NCI-H1105 (cell line): Measurements from ENCODE around the gene ITGB1BP1.
"Not testable (repeated sequence)": the region's sequence is repeated elsewhere in the genome, so short reads cannot be mapped to it uniquely, and the experiment has no call there.

Experiments
- DNase-seq: peaks from one replicate; lab custom pipeline; 2025; lab: John Stamatoyannopoulos, UW

Gene ITGB1BP1

DNA sequence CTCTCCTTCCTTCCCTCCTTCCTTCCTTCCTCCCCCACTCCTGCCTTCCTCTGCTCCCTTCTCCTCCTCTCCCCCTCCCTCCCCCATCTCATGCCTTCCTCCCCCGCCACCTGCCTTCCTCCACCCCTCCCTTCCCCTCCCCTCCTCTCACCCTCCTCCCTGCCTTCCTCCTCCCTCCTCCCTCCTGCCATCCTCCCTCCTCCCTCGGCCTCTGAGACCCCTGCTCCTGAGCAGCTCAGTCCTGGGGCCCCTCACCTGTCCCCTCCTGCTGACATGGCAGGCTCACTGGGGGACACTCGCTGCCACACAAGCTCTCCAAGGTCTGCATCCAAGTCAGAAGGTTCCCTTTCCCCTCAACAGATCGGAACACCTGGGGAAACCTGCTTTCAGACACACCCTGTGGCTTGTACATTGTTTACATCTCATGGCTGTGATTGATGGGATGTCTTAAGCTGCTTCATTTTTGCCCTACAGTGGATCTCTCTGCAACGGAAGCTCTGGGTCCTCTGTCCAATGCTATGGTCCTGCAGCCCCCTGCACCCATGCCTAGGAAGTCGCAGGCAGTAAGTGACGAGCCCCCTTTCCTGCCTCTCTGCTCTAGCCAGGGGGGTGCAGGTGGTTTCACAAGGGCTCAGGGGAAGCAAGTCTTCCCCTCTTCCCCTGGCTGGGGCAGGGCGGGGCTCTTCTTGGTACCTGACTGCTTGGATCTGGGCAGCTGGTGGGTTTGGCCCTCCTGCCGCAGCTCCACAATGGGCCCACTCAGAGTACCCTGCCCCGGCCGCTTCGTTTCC is 22.9 kb downstream of the ITGB1BP1 start:
- DNase-seq, result no peak

DNA sequence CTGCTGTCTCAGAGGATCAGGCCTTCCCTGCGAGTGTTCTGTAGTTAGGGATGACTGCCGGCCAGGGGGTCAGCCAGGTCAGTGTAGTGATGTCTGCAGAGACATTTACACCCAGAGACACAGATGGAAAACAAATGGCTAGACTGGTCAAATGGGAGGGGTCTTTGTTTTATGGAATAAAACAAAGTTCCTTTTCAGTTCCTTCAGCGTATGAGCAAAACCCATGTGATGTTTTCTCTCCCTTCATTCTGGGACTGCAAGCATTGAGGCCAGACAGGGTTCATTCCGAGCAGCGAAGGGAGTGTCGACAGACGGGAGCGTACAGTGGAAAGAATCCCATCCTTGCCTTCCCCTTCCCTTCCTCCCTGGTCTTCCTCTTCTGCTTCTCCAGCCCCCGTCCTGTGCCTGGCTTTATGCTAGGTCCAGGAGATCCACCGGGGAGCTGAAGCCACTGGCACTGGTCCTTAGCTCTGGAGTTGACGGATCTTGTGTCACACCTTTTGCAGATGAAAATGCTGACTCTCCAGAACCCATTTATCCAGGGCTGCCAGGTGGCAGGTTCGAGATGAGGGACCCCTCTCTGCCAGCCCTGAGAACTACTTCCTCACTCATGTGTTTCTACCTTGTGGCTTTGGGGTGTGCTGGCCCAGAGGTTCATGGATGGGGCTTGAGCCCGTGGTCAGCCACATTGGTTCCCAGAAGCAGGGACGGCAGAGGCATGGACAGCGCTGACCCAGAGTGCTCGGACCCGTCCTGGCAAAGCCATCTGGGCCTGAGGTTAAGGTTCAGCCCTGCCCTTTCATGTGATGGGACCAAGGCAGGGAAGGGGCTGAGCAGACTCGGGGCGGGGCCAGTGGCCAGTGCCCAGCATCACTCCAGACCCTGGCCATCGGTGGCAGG is 24.2 kb downstream of the ITGB1BP1 start:
- DNase-seq, result no peak

GRCh38 chr2:9398251-9398650 is 25.1 kb downstream of the ITGB1BP1 start:
- not testable (repeated sequence) for DNase-seq

DNA sequence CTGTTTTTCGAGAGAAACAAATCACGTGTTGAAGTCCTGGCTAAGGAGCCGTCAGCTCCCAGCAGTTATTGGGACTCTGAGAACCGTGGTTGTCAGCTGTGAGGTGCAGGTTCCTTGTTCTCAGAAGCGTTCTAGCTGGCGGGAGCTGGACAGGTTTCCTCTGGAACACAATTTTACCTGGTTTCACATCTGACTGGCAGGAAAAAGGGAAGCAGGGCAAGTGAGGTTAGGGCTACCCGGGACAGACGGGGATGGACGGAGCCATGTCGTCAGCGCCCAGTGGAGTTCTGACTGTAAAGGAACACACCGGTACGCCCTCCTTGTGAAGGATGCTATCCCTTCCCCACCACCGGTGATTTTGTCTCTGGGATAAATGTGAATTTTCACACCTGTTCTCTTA is 26.1 kb downstream of the ITGB1BP1 start:
- DNase-seq, result no peak

GRCh38 chr2:9394816-9395215 is 28.5 kb downstream of the ITGB1BP1 start:
- DNase-seq, result no peak

DNA sequence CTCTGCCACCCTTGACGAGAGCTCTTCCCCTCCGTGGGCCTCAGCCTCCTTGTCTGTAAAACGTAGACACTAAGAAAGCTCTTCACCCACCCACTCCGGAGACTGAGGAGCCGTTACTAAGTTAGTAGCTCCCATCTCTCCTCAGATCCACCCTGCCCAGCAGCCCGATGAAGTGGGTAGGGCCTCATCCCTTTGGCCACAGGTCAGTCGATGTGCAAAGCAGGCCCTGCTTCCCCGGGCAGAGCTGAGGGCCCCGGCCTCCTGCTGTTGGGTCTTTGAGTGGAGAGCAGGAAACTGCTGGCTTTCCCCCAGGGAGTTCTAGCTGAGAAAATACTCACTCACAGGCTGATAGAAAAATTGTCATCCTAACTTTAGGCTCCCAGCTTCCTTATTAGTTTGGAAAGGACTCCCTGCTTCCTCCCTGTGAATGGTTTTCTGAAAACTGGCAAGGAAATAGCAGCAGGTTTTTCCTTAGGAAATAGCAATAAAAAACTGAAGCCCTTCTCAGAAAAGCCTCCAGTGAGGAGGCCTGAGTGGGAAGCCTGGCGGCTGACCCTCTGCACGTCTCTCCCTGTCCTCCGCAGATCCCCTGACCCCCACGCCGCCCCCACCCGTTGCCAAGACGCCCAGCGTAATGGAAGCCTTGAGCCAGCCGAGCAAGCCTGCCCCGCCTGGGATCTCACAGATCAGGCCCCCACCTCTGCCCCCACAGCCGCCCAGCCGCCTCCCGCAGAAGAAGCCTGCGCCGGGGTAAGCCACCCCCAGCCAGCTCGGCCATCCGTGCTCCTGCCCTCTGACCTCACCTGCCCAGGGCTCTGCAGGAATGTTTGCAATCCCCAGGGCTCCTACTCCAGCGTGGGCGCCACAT is 30.2 kb downstream of the ITGB1BP1 start:
- DNase-seq, result no peak

- no peak for DNase-seq
These were observed 31.2 kb downstream of the ITGB1BP1 start for GRCh38 chr2:9391961-9392720.

- DNase-seq, result no peak
These were observed 32.3 kb downstream of the ITGB1BP1 start for GRCh38 chr2:9390991-9391390.

GRCh38 chr2:9390151-9390850 is 33.0 kb downstream of the ITGB1BP1 start:
- DNase-seq, result no peak

DNA sequence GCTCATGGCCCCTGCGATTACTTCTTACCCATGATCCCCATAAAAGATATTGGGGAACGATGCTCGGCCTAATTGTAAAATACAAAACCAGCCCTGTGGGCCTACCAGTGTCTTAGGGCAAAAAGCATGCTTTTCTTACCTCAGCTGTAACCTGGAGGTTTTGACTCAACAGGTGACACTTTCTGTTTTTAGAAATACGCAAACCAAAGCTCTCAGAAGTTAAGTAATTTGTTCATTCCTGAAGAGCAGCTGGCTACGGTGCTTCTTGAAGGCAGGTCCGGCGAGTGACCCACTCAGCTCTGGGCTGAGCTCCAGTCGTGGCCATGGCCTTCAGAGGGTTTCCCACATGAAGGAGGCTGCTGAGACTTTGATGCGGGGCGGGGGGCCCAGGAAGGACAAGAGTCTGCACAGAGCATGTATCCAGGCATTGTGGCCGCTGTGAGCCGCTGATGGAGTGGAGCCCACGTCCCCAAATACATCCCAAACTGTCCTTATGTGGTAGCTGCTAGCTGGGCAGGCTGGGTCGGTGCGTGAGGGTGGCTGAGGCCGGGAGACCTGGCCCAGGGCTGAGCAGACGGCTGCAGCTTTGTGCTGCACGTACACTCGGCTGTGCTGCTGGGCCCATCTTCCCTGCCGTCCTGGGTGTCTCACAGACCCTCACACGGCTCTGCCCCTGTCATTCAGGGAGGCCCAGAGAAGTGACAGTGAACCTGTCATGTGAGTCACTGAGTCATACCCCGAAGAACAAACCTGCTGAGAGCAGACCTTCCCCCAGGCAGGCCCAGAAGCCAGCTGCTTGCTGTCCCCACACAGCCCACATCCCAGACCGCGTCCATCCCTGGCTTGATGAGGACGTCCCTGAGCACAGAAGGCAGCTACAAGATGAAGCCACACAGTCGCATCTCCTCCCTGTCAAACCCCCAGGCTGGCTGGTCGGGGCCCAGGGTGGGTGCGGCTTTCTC is 34.1 kb downstream of the ITGB1BP1 start:
- no peak for DNase-seq

DNA sequence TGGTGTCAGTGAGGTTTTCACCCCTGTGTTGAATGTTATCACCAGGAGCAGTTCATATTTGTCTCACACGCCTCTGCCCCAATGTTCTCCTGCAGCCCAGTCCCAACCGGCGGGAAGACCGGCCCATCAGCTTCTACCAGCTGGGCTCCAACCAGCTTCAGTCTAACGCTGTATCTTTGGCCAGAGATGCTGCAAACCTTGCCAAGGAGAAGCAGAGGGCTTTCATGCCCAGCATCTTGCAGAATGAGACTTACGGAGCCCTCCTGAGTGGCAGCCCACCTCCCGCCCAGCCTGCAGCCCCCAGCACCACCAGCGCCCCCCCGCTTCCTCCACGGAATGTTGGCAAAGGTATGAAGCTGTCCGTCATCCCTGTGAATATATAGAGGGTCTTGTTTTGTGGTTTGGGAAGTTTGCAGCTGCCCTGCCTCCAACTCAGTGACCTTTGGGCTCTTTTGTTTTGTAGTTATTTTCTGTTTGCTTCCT is 35.1 kb downstream of the ITGB1BP1 start:
- no peak for DNase-seq

DNA sequence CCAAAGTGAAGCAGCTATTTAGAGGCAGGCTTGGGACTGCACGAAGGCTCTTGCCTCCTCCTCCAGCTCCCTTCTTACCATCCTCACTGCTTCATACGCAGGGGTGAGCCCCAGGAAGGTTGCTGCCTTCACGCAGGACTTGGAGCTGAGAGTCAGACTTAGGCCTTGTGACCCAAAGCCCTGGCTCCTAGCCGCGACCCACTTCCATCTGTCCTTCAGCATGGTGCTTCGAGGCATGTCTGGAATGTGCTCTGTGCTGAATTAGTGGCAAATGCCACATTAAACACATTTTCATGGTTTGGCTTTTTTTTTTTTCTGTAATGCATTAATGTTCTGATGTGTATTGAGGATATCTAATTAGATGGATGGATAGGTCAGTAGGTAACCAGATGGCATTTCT is 37.5 kb downstream of the ITGB1BP1 start:
- DNase-seq, result no peak

- no peak for DNase-seq
These were observed 38.8 kb downstream of the ITGB1BP1 start for GRCh38 chr2:9384521-9384920.

GRCh38 chr2:9382604-9383235 is 40.6 kb downstream of the ITGB1BP1 start:
- DNase-seq, result no peak

DNA sequence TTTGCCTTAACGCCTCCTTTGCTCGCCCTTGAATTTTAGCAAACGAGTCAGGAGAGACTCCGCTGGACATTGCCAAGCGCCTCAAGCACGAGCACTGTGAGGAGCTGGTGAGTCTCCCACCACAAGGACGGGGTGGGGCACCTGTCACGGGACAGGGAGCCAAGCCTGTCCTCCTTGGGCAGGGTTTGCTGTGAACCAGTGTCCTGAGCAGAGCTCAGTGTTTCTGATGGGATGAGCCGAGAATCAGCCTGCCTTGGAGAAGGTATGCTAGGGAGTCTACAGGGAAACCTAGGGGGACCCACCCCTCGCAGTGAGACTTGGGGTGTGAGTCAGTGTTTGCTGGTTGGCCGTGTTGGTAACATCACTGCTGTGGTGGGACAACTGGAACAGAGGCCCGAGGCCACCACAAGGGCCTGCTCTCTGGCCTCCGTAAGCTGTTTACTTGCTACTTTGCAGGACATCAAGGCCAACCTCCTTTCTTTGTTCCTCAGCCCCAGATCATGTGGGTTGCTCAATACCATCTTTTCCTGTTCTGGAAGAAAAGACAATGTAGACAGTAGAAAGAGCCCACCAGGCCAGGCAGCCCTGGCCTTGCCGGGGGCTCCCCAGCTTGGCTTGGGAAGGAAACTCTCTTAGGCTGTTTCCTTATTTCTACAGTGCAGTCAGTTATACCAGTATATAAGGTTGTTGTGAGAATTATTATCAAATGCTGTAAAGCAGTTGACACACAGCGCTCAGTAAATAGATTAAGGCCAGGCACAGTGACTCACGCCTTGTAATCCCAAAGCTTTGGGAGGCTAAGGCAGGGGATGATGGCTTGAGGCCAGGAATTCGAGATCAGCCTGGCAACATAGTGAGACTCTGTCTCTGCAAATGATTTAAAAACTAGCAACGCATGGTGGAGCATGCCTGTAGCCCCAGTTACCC is 42.4 kb downstream of the ITGB1BP1 start:
- no peak for DNase-seq

DNA sequence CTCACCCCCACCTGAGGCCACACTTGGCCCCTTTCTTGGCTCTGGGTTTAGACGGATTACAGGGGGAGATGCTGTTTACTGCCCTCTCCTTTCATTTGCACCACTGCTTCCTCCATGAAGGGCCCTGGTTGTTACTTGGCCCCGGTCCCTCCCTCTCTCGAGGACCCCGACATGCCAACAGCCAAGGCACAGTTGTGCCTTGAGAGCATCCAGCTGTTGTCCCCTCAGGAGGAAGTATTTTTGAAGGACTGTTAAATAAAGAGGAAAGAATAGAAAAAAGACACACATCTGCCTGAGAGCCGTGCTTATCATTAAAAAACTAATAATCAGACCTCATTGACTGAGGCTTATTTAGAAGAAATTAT is 44.0 kb downstream of the ITGB1BP1 start:
- DNase-seq, result no peak

GRCh38 chr2:9378433-9379390 is 44.6 kb downstream of the ITGB1BP1 start:
- no peak for DNase-seq
